GM12878 (cell line): ENCODE measurements around the gene MRPS16. TPM values are rescaled to one million over a fixed set of nuclear protein-coding genes. Genes with fewer than 3 reads are reported as not detected.
A peak's percentile ranks its signal among the peaks of the same experiment; 100 is the strongest.

Experiments
- ATAC-seq: fragments of 200-7000 bp; cut with Tn5 transposase; 3 replicates; pipeline ENCODE4 v1.9.1; 2020; ENCODE audit warnings: mild to moderate bottlenecking, moderate library complexity
- BruUV-seq: library from RNA; stranded (reverse); fragments of 400-500 nt; replicated peaks from 2 replicates; lab custom pipeline; 2021; lab: Mats Ljungman, UMichigan
- CTCF ChIA-PET: fragments of 300-600 bp; sonication (Branson Sonifier 250); formaldehyde crosslinking; extraction: SDS; loops from one replicate; lab custom pipeline; 2021; ENCODE audit warnings: inconsistent platforms; lab: Yijun Ruan, JAX
- POLR2A ChIA-PET: fragments of 350-600 bp; formaldehyde crosslinking; extraction: SDS; loops from one replicate; lab custom pipeline; 2021; ENCODE audit warnings: inconsistent platforms; lab: Charles Lee
- RAD21 ChIA-PET: fragments of 300-600 bp; sonication (Branson Sonifier 250); formaldehyde crosslinking; loops from one replicate; lab custom pipeline; 2023; ENCODE audit warnings: antibody characterized with exemption; ENCODE audit not compliant: unreplicated experiment; lab: Charles Lee
- SMC1A ChIA-PET: fragments of 300-600 bp; sonication (Branson Sonifier 250); formaldehyde crosslinking; loops from one replicate; lab custom pipeline; 2023; ENCODE audit not compliant: unreplicated experiment, uncharacterized antibody; lab: Charles Lee
- DNase-seq: peaks from one replicate; pipeline ENCODE4 v3.0.0-alpha.2; 2011; ENCODE audit warnings: low read depth, low spot score
- FAIRE-seq: peaks from 3 replicates; lab custom pipeline; 2011; peaks lifted over from hg19 to GRCh38; lab: Jason Lieb, UNC
- H2AFZ ChIP-seq: 2 replicates; pipeline ENCODE4 v1.6.0; 2011; ENCODE audit warnings: low read depth, low read length, control low read depth; ENCODE audit not compliant: control insufficient read depth
- H3K27ac ChIP-seq: 2 replicates; pipeline ENCODE4 v1.5.1; 2011; ENCODE audit warnings: control low read depth; ENCODE audit not compliant: control insufficient read depth, insufficient read depth
- H3K27me3 ChIP-seq, 2 experiments: replicated peaks in 1 of 2; 2 replicates each; pipeline versions ENCODE4 v1.6.0 to v1.6.1; 2011; ENCODE audit warnings: low read length in 1 of 2; ENCODE audit not compliant: control insufficient read depth in 2 of 2, insufficient read depth in 2 of 2
- H3K36me3 ChIP-seq, 2 experiments: 2 replicates each; pipeline ENCODE4 v1.5.1; 2011; ENCODE audit warnings: low read length in 1 of 2; ENCODE audit not compliant: control insufficient read depth in 2 of 2, insufficient read depth in 2 of 2
- H3K4me1 ChIP-seq: 2 replicates; pipeline ENCODE4 v1.6.1; 2011; ENCODE audit warnings: mild to moderate bottlenecking, low read length, moderate library complexity, mixed read lengths; ENCODE audit not compliant: control insufficient read depth, insufficient read depth
- H3K4me2 ChIP-seq: 2 replicates; pipeline ENCODE4 v1.6.0; 2011; ENCODE audit warnings: control low read depth; ENCODE audit not compliant: control insufficient read depth, insufficient read depth
- H3K4me3 ChIP-seq: fragments of 200-600 bp; sonication (generic); 2 replicates; pipeline ENCODE4 v1.5.1; 2016
- H3K79me2 ChIP-seq: 2 replicates; pipeline ENCODE4 v1.6.0; 2011; ENCODE audit warnings: low read length; ENCODE audit not compliant: control insufficient read depth, insufficient read depth
- H3K9ac ChIP-seq: 2 replicates; pipeline ENCODE4 v1.8.0; 2011; ENCODE audit warnings: low read length, control low read depth, mixed read lengths; ENCODE audit not compliant: control insufficient read depth, insufficient read depth
- H3K9me3 ChIP-seq: replicated peaks from 3 replicates; pipeline ENCODE4 v1.5.1; 2011; ENCODE audit warnings: mild to moderate bottlenecking, low read length; ENCODE audit not compliant: control insufficient read depth, insufficient read depth
- H4K20me1 ChIP-seq: 2 replicates; pipeline ENCODE4 v1.6.0; 2011; ENCODE audit not compliant: control insufficient read depth, insufficient read depth
- MYC ChIP-seq: IDR thresholded peaks from 2 replicates; pipeline ENCODE4 v1.6.1; 2011; ENCODE audit warnings: mild to moderate bottlenecking, low read length, moderate library complexity, inconsistent platforms; ENCODE audit not compliant: insufficient read depth, insufficient replicate concordance, insufficient read length, severe bottlenecking
- RAD21 ChIP-seq: IDR thresholded peaks from 2 replicates; pipeline ENCODE4 v1.6.1; 2011; ENCODE audit warnings: mild to moderate bottlenecking, low read depth, low read length, moderate library complexity; ENCODE audit not compliant: insufficient read depth
- SMC3 ChIP-seq: IDR thresholded peaks from 2 replicates; pipeline ENCODE4 v1.6.1; 2011; ENCODE audit warnings: low read length, improper control_type of control experiment, borderline replicate concordance
- WGBS: methylation state at CpG from one replicate; pipeline ENCODE4 v1.1.6; 2016; ENCODE audit warnings: low lambda C conversion rate; ENCODE audit not compliant: insufficient replicate concordance, insufficient coverage; ENCODE audit errors: missing lambda C conversion rate; 5-methylcytosine and 5-hydroxymethylcytosine counted together
- in situ Hi-C: fragments of 300-500 bp; cut with MboI; formaldehyde crosslinking; loops from 9 replicates; pipeline ENCODE4 v1.14.3; 2018; ENCODE audit warnings: mixed read lengths
- intact Hi-C: fragments of 100-400 bp; cut with micrococcal nuclease; formaldehyde crosslinking; loops from one replicate; pipeline ENCODE4 v1.14.2; 2022; ENCODE audit not compliant: unreplicated experiment
- polyA plus RNA-seq, 11 experiments: library from polyadenylated mRNA; depleted of rRNA in 4 of 11; unstranded in 6 of 11; stranded (reverse) in 5 of 11; fragments of >200 nt; fragmentation: Nextera tagmentation in 4 of 11; fragmentation: Illumina TruSeq in 1 of 11; extraction: Ambion mirVana in 4 of 11; extraction: Trizol in 1 of 11; gene quantifications; 1 replicate in 1 of 11; 2 replicates in 10 of 11; pipeline versions ENCODE4 v1.2.1 to v1.2.3, GENCODE V29; 2011 to 2016; ENCODE audit warnings: inconsistent platforms in 2 of 11, missing spikeins in 2 of 11, low read depth in 1 of 11
- total RNA-seq, 4 experiments: library from RNA; depleted of rRNA in 3 of 4; stranded (reverse); fragments of >200 nt in 3 of 4; fragmentation: Illumina TruSeq in 1 of 4; extraction: Trizol in 1 of 4; gene quantifications; 2 replicates each; pipeline versions ENCODE4 v1.2.1 to v1.2.3, GENCODE V29; 2013 to 2021
- TF ChIP-seq, protein P1 (sequence below), 3 experiments: IDR thresholded peaks in 2 of 3; conservative IDR thresholded peaks in 1 of 3; 2 replicates each; pipeline ENCODE4 v1.5.1; 2011; ENCODE audit warnings: low read depth in 3 of 3, low read length in 3 of 3, mild to moderate bottlenecking in 3 of 3, control low read depth in 2 of 3, moderate library complexity in 2 of 3, inconsistent platforms in 1 of 3, mixed read lengths in 1 of 3; ENCODE audit not compliant: control insufficient read depth in 2 of 3, insufficient read depth in 1 of 3; ENCODE audit errors: extremely low read depth in 1 of 3

The MRPS16 gene
- total and polyA plus RNA-seq, 10 of the 15 experiments (the other 5 are each of a cell fraction or from before 2014, with no cell fraction given) = 43.4 to 285 (median 103) TPM

DNA sequence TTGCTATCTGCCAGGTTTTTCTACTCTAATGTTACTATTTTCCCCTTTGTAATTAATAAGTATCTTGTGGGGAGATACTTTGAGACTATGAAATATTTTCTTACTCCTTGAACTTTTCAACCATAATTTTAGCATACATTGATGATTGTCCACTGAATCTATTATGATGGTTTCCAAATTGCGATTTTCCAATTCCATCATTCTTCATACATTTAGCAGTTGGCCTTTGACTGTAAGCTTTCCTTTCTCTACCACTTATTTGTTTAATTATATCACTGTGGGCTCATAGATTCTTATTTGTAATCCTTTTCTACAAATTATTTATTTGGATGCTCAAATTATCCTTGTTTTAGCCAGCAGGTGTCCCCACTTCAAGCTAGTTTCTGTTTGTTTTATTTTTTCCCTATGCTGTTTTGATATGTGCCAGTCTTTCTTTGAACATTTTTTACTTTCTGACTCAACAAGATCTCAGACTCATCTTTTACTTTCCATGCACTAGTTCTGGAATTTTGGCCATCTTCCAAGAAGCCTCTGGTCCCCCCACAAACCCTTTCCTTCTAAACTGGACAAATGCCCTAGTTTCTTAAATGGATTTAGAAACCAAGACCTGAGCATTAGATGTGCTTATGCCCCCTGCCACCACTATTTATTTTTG lies 11.4 kb upstream of the MRPS16 start:
- no peak overlapping the region for H3K9ac ChIP-seq
- WGBS = 0% methylated on average over 1 of the region's 1 CpG
- FAIRE-seq (peak; percentile 75), ATAC-seq (peak; percentile 52; the same call in 2 of the 3 replicates), DNase-seq (no peak)
- ChIA-PET POLR2A (no interaction called here), CTCF (interaction anchor here (0.8 to 2.5 kb wide), 19 partner anchors 10 to 442 kb away, joined by 3 to 26 read pairs (median 4); partner anchors contain the start of genes CFAP70, MRPS16 and PPP3CB), SMC1A (interaction anchor here (1.0 to 2.2 kb wide), 7 partner anchors 9 to 517 kb away, joined by 3 to 29 read pairs (median 4); no protein-coding TSS in a partner anchor), RAD21 (interaction anchor here (0.7 to 2.2 kb wide), 2 partner anchors 362 to 380 kb away, joined by 3 to 14 read pairs; no protein-coding TSS in a partner anchor)
- no peaks in the 10 kb centered on the region for H4K20me1 ChIP-seq
- no peaks in the 10 kb centered on the region; the same call in 2 of the 3 replicates for H3K9me3 ChIP-seq
- BruUV-seq = no TSS peak
- H3K4me1 ChIP-seq = no peaks in the 10 kb centered on the region
- TF ChIP-seq RAD21 (peak; percentile 41), SMC3 (peak; percentile 51; the same call in 1 of the 2 replicates), MYC (no peak)
- TF ChIP-seq, protein P1, sequence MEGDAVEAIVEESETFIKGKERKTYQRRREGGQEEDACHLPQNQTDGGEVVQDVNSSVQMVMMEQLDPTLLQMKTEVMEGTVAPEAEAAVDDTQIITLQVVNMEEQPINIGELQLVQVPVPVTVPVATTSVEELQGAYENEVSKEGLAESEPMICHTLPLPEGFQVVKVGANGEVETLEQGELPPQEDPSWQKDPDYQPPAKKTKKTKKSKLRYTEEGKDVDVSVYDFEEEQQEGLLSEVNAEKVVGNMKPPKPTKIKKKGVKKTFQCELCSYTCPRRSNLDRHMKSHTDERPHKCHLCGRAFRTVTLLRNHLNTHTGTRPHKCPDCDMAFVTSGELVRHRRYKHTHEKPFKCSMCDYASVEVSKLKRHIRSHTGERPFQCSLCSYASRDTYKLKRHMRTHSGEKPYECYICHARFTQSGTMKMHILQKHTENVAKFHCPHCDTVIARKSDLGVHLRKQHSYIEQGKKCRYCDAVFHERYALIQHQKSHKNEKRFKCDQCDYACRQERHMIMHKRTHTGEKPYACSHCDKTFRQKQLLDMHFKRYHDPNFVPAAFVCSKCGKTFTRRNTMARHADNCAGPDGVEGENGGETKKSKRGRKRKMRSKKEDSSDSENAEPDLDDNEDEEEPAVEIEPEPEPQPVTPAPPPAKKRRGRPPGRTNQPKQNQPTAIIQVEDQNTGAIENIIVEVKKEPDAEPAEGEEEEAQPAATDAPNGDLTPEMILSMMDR (IDR thresholded peaks at IDR 0.05 in 2 of 3, conservative IDR thresholded peaks at IDR 0.05 in 1 of 3; ENCODE audit: control insufficient read depth in 2 of 3, extremely low read depth in 1 of 3, insufficient read depth in 1 of 3, low read depth in 3 of 3, low read length in 3 of 3) = peak; percentile 46 to 52 (median 49); a peak in 5 of 6 replicates
- intact Hi-C loops = loop anchor here (1.0 kb wide), 1 partner anchor 380 kb away; no protein-coding TSS in a partner anchor
- H2AFZ ChIP-seq = peak overlapping the region; percentile 59
- H3K79me2 ChIP-seq = no peaks in the 10 kb centered on the region
- H3K27ac ChIP-seq = no peak overlapping the region
- no peaks in the 10 kb centered on the region for H3K36me3 ChIP-seq
- H3K27me3 ChIP-seq = no peaks in the 10 kb centered on the region
- in situ Hi-C loops = no loop called here
- H3K4me2 ChIP-seq = no peak overlapping the region
- no peak overlapping the region for H3K4me3 ChIP-seq
